ENCODE measurements around the gene PPP2R2C.

The PPP2R2C gene

DNA sequence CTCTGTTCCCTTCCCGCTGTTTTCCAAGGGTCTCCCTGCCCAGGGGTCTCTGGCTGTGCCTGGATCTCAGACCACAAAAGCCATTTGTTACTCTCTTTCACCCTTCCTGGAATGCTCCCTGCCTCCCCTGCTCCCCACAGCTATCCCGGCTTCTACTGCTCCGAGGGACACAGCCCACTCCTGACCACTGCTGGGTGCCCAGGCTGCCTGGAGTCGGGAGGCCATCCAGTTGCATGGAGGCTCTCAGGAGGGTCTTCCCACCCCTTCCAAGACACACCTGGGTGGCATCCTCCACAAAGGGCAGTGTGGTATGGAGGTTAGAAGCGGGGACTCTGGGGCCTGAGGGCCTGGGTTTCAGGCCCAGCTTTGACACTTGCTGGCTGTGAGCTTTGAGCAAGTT is 101.1 kb downstream of the PPP2R2C start:
- Histone ChIP-seq H3K9me3 (no peaks in the 10 kb centered on the region), H3K4me1 (no peaks in the 10 kb centered on the region), H3K27me3 (no peaks in the 10 kb centered on the region), H3K36me3 (no peaks in the 10 kb centered on the region), H3K4me3 (ENCODE audit: low read depth, low read length) (no peak overlapping the region)
- no peak for DNase-seq
- TF ChIP-seq, protein P1, sequence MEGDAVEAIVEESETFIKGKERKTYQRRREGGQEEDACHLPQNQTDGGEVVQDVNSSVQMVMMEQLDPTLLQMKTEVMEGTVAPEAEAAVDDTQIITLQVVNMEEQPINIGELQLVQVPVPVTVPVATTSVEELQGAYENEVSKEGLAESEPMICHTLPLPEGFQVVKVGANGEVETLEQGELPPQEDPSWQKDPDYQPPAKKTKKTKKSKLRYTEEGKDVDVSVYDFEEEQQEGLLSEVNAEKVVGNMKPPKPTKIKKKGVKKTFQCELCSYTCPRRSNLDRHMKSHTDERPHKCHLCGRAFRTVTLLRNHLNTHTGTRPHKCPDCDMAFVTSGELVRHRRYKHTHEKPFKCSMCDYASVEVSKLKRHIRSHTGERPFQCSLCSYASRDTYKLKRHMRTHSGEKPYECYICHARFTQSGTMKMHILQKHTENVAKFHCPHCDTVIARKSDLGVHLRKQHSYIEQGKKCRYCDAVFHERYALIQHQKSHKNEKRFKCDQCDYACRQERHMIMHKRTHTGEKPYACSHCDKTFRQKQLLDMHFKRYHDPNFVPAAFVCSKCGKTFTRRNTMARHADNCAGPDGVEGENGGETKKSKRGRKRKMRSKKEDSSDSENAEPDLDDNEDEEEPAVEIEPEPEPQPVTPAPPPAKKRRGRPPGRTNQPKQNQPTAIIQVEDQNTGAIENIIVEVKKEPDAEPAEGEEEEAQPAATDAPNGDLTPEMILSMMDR (IDR thresholded peaks at IDR 0.05; ENCODE audit: low read depth, low read length): no peak

DNA sequence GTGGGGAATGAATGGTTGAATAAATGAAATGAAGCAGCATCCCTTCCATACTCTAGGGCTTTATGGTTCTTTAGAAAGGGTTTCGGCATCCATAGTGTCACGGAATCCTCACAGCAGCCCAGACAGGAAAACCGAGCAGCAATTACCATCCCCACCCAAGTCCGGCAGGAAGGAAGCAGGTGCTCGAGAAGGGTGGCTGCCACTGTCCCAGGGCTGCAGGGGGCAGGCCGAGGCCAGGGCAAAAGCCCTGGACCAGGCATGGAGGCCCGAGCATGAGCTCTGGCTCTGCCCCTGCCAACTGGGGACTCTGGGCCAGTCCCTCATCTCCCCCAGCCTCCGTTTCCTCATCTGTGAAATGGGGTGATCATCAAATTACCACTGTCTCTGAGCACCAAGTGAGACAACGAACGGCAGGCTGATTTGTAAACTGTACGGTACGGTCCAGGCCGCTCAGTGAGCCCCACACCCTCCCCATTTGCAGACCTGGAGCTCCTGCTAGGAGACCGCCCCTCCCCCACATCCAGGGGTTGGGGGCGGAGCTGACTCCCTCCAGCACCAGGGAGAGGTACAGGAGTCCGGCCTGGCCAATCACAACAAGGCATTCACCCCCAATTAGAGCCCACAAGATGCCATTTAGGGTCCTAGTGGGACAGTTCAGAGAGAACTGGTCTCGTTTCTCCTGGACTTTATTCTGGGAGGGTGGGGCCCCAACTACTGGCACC is 102.3 kb downstream of the PPP2R2C start:
- DNase-seq: no peak
- Histone ChIP-seq H3K36me3 (no peaks in the 10 kb centered on the region), H3K4me1 (no peaks in the 10 kb centered on the region), H3K27me3 (no peaks in the 10 kb centered on the region), H3K4me3 (ENCODE audit: low read depth, low read length) (no peak overlapping the region), H3K9me3 (no peaks in the 10 kb centered on the region)
- TF ChIP-seq, protein P1 (IDR thresholded peaks at IDR 0.05; ENCODE audit: low read depth, low read length): no peak

DNA sequence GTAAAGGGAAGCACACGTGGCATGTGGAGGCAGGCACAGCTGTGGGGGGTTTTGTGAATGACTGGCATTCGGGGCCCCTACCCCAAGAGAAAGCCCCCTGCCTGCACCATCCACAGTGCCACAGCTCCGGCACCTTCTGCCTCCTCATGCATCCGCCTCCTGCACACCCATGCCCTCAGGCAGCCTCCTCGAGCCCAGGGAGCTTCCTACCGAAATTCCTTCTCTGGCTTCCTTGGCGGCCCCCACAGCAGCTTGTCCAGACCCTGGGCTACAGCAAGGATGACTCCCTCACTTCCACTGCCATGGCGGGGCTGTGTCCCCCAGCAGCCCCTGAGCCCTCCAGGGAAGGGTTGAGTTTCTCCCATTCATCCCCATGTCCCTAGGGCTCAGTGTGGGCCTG is 102.9 kb downstream of the PPP2R2C start:
- DNase-seq: no peak
- H3K27me3 ChIP-seq: no peaks in the 10 kb centered on the region
- no peaks in the 10 kb centered on the region for H3K36me3 ChIP-seq
- H3K9me3 ChIP-seq: no peaks in the 10 kb centered on the region
- TF ChIP-seq, protein P1 (IDR thresholded peaks at IDR 0.05; ENCODE audit: low read depth, low read length): no peak
- H3K4me3 ChIP-seq (ENCODE audit: low read depth, low read length): no peak overlapping the region
- no peaks in the 10 kb centered on the region for H3K4me1 ChIP-seq

DNA sequence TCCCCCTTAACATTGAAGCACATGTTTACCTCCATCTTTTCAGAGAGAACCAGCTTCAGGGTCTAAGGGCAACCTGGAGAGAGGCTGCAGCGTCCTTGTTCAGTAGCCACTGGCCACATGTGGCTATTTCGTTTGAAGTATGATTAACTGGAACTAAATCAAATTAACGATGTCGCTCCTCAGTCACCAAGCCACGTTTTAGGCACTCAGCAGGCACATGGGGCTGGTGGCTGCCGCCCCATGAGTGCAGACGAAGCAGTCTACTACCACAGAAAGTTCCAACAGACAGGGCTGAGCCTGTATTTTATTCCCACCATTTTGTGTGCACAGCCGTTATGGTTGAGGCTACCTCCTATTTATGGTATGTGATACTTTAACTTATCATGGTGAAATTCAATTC is 103.4 kb downstream of the PPP2R2C start:
- H3K27me3 ChIP-seq: no peaks in the 10 kb centered on the region
- DNase-seq: no peak
- H3K4me3 ChIP-seq (ENCODE audit: low read depth, low read length): no peak overlapping the region
- no peaks in the 10 kb centered on the region for H3K4me1 ChIP-seq
- no peaks in the 10 kb centered on the region for H3K9me3 ChIP-seq
- no peaks in the 10 kb centered on the region for H3K36me3 ChIP-seq
- TF ChIP-seq, protein P1 (IDR thresholded peaks at IDR 0.05; ENCODE audit: low read depth, low read length): no peak

DNA sequence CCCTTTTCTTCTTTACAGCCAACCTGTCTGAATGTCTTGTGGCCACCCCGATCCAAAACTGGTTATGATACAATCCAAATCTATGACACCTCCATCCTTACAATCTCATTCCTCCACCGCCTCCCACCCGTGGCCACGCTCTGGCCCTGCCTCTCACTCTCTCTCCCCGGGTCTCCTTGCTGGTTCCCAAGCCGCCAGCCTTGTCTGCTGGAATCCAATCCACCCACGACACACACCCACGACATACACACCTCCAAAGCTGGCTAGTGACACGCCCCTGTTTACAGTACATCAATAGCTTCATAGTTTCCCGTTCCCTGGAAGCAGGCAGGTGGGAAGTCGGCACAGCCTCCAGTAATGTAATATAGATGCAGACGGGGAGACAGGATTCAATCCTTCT is 103.8 kb downstream of the PPP2R2C start:
- Histone ChIP-seq H3K4me1 (no peaks in the 10 kb centered on the region), H3K36me3 (no peaks in the 10 kb centered on the region), H3K9me3 (no peaks in the 10 kb centered on the region), H3K27me3 (no peaks in the 10 kb centered on the region), H3K4me3 (ENCODE audit: low read depth, low read length) (no peak overlapping the region)
- TF ChIP-seq, protein P1 (IDR thresholded peaks at IDR 0.05; ENCODE audit: low read depth, low read length): no peak
- no peak for DNase-seq

DNA sequence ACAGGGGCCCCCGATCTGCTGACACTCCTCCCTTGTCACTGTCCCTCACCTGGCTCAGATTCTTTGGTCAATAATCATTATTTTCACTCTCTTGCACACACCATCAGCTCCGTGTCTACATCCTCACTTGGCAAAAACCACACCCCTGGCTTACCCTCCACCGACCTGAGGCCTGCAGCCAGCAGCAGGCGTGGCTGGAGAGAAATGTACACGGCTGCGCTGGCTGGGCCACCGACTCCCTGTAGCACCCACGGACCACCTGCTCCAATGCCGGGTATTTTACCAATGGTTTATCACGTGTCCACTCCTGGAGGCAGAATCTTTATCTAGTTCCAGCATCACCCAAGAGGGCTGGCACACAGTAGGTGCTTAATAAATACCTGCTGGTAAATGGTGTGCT is 104.3 kb downstream of the PPP2R2C start:
- no peak for DNase-seq
- no peak overlapping the region for H3K4me3 ChIP-seq (ENCODE audit: low read depth, low read length)
- no peaks in the 10 kb centered on the region for H3K4me1 ChIP-seq
- no peaks in the 10 kb centered on the region for H3K9me3 ChIP-seq
- H3K36me3 ChIP-seq: no peaks in the 10 kb centered on the region
- H3K27me3 ChIP-seq: no peaks in the 10 kb centered on the region
- TF ChIP-seq, protein P1 (IDR thresholded peaks at IDR 0.05; ENCODE audit: low read depth, low read length): no peak
